ENCODE results near the gene PPP3CA.

GRCh38 chr4:101127176-101127790 lies 220.0 kb downstream of the PPP3CA start:
- TF ChIP-seq POLR2AphosphoS5 (IDR thresholded peaks at IDR 0.05; ENCODE audit: low read depth, low read length) = no peak
- no peak for TF ChIP-seq YY1 (IDR thresholded peaks at IDR 0.05; ENCODE audit: extremely low read depth, insufficient replicate concordance, low read depth, low read length)
- TF ChIP-seq POLR2A (IDR thresholded peaks at IDR 0.05; ENCODE audit: borderline replicate concordance, extremely low read depth, insufficient read depth, insufficient read length) = no peak
- no peak for TF ChIP-seq CTCF (IDR thresholded peaks at IDR 0.05 in 2 of 3, conservative IDR thresholded peaks at IDR 0.05 in 1 of 3; ENCODE audit: borderline replicate concordance in 1 of 3, insufficient read depth in 1 of 3, low read depth in 2 of 3, low read length in 2 of 3)
- no peak; the same call in 1 of the 2 replicates for TF ChIP-seq CEBPB (IDR thresholded peaks at IDR 0.05; ENCODE audit: low read depth)
- no peak for TF ChIP-seq REST (IDR thresholded peaks at IDR 0.05; ENCODE audit: low read depth)
- peak; percentile 28; the same call in 1 of the 2 replicates for TF ChIP-seq JUND (IDR thresholded peaks at IDR 0.05)
- peak; percentile 47; the same call in 1 of the 2 replicates for TF ChIP-seq MAX (IDR thresholded peaks at IDR 0.05)

Data from HCT116 (cell line).